Body of pancreas (tissue), 4 donors: ENCODE data around the gene FHAD1.

ENCODE experiments used
- CTCF ChIP-seq, 7 experiments: fragments of 450-650 bp in 4 of 7; fragments of 200-600 bp in 3 of 7; sonication (generic) in 3 of 7; IDR thresholded peaks; one replicate each; pipeline ENCODE4 v1.5.1; 2016 to 2019; ENCODE audit warnings: antibody characterized with exemption in 7 of 7
- POLR2A ChIP-seq, 3 donors: fragments of 450-650 bp; IDR thresholded peaks; one replicate each; pipeline ENCODE4 v1.6.1; 2016; ENCODE audit warnings: antibody characterized with exemption in 3 of 3, mild to moderate bottlenecking in 2 of 3

GRCh38 chr1:15428815-15429435 is 181.9 kb downstream of the FHAD1 start:
- TF ChIP-seq CTCF (IDR thresholded peaks at IDR 0.05) (no peak), POLR2A (IDR thresholded peaks at IDR 0.05) (no peak)
